ENCODE data around the gene GABPB1. TPM values are rescaled to one million over a fixed set of nuclear protein-coding genes. Genes with fewer than 3 reads are reported as not detected.
"Not testable (repeated sequence)": the region's sequence is repeated elsewhere in the genome, so short reads cannot be mapped to it uniquely, and the experiment has no call there.

GABPB1 gene
- polyA plus RNA-seq, 3 donors = 12.9 to 15.1 (median 14.9) TPM

GRCh38 chr15:50381438-50381837 is 26.4 kb upstream of the GABPB1 start:
- Histone ChIP-seq H3K36me3 (replicated peaks in 1 of 2; ENCODE audit: control insufficient read depth in 1 of 2, insufficient read depth in 2 of 2, low read length in 2 of 2) (no peaks in the 10 kb centered on the region), H3K9ac (ENCODE audit: insufficient read depth, low read length, poor library complexity, severe bottlenecking) (no peak overlapping the region), H3K27me3 (ENCODE audit: control insufficient read depth in 2 of 2, insufficient read depth in 2 of 2, low read length in 2 of 2) (no peaks in the 10 kb centered on the region), H2AFZ (ENCODE audit: insufficient read depth, low read depth, low read length, poor library complexity, severe bottlenecking) (no peak overlapping the region), H3K4me1 (ENCODE audit: control insufficient read depth in 1 of 2, insufficient read depth in 2 of 2, low read length in 2 of 2) (peaks cover 17 to 18% of the 10 kb centered on the region in 2 donors), H3K9me3 (replicated peaks in 1 of 2; ENCODE audit: control insufficient read depth in 1 of 2, insufficient read depth in 1 of 2, low read length in 2 of 2) (no peaks in the 10 kb centered on the region), H3K4me2 (replicated peaks; ENCODE audit: extremely low read depth, low read length, poor library complexity, severe bottlenecking) (no peak overlapping the region), H3K79me2 (ENCODE audit: insufficient read depth, low read length) (no peaks in the 10 kb centered on the region), H3K27ac (ENCODE audit: low read depth in 1 of 2, low read length in 2 of 2) (no peak overlapping the region), H3K4me3 (replicated peaks in 1 of 3; ENCODE audit: low read depth in 2 of 3, low read length in 3 of 3) (no peak overlapping the region), H4K20me1 (ENCODE audit: insufficient read depth, low read length) (no peaks in the 10 kb centered on the region)
- no peak for TF ChIP-seq CTCF (IDR thresholded peaks at IDR 0.05)
- Mint-ChIP-seq H3K36me3 (no peaks in the 10 kb centered on the region), H3K27ac (no peak overlapping the region), H3K4me3 (no peak overlapping the region), H3K4me1 (peaks cover 30% of the 10 kb centered on the region), H3K9me3 (peaks cover 0 to 6% (median 0%) of the 10 kb centered on the region in 7 donors), H3K27me3 (ENCODE audit: low read depth in 3 of 3) (peaks cover 0 to 2% (median 0%) of the 10 kb centered on the region in 3 donors)
- intact Hi-C loops (cut with micrococcal nuclease) = no loop called here
- no CpG with 5 or more reads among the region's 1 CpG for WGBS (ENCODE audit: insufficient coverage)
- no peak for DNase-seq

DNA sequence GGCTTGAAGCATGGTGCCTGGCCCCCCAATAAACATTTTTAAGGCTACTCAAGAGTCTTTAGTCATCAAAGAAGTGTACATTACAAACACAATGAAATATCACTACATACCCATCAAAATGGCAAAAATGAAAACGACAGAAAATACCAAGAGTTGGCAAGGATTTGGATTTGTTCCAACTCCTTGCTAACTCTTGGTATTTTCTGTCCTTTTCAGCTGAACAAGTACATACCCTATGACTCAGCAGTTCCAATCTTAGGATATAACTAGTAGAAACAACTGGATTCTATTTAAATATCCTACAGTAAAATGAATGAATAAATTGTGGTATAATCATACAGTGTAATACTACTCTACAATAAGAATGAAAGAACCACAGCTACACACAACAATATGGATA is 25.1 kb upstream of the GABPB1 start:
- no peaks in the 10 kb centered on the region for H3K79me2 ChIP-seq (ENCODE audit: insufficient read depth, low read length)
- Mint-ChIP-seq H3K27me3 (ENCODE audit: low read depth in 3 of 3) (peaks cover 0 to 2% (median 0%) of the 10 kb centered on the region in 3 donors), H3K4me3 (no peak overlapping the region), H3K36me3 (no peaks in the 10 kb centered on the region), H3K4me1 (peaks cover 23% of the 10 kb centered on the region), H3K27ac (no peak overlapping the region), H3K9me3 (peaks cover 0 to 6% (median 0%) of the 10 kb centered on the region in 7 donors)
- no peak overlapping the region for H3K4me2 ChIP-seq (replicated peaks; ENCODE audit: extremely low read depth, low read length, poor library complexity, severe bottlenecking)
- no peak for DNase-seq
- no peaks in the 10 kb centered on the region for H4K20me1 ChIP-seq (ENCODE audit: insufficient read depth, low read length)
- H3K9me3 ChIP-seq (replicated peaks in 1 of 2; ENCODE audit: control insufficient read depth in 1 of 2, insufficient read depth in 1 of 2, low read length in 2 of 2) = no peaks in the 10 kb centered on the region
- intact Hi-C loops (cut with micrococcal nuclease) = no loop called here
- H3K4me3 ChIP-seq (replicated peaks in 1 of 3; ENCODE audit: low read depth in 2 of 3, low read length in 3 of 3) = no peak overlapping the region
- no peak for TF ChIP-seq CTCF (IDR thresholded peaks at IDR 0.05)
- no peak overlapping the region for H3K9ac ChIP-seq (ENCODE audit: insufficient read depth, low read length, poor library complexity, severe bottlenecking)
- H3K27ac ChIP-seq (ENCODE audit: low read depth in 1 of 2, low read length in 2 of 2) = no peak overlapping the region
- no peak overlapping the region for H2AFZ ChIP-seq (ENCODE audit: insufficient read depth, low read depth, low read length, poor library complexity, severe bottlenecking)
- no peaks in the 10 kb centered on the region for H3K27me3 ChIP-seq (ENCODE audit: control insufficient read depth in 2 of 2, insufficient read depth in 2 of 2, low read length in 2 of 2)
- no peaks in the 10 kb centered on the region for H3K36me3 ChIP-seq (replicated peaks in 1 of 2; ENCODE audit: control insufficient read depth in 1 of 2, insufficient read depth in 2 of 2, low read length in 2 of 2)
- no CpG with 5 or more reads among the region's 1 CpG for WGBS (ENCODE audit: insufficient coverage)
- H3K4me1 ChIP-seq (ENCODE audit: control insufficient read depth in 1 of 2, insufficient read depth in 2 of 2, low read length in 2 of 2) = peaks cover 17 to 18% of the 10 kb centered on the region in 2 donors

- H3K4me3 ChIP-seq (replicated peaks in 1 of 3; ENCODE audit: low read depth in 2 of 3, low read length in 3 of 3); H4K20me1 ChIP-seq (ENCODE audit: insufficient read depth, low read length); H3K4me3 Mint-ChIP-seq; H3K4me2 ChIP-seq (replicated peaks; ENCODE audit: extremely low read depth, low read length, poor library complexity, severe bottlenecking); H3K27me3 Mint-ChIP-seq (ENCODE audit: low read depth in 3 of 3); H3K36me3 Mint-ChIP-seq; H3K79me2 ChIP-seq (ENCODE audit: insufficient read depth, low read length); intact Hi-C loops (cut with micrococcal nuclease); H3K36me3 ChIP-seq (replicated peaks in 1 of 2; ENCODE audit: control insufficient read depth in 1 of 2, insufficient read depth in 2 of 2, low read length in 2 of 2); H3K27ac Mint-ChIP-seq; H3K9me3 Mint-ChIP-seq; DNase-seq; H3K27me3 ChIP-seq (ENCODE audit: control insufficient read depth in 2 of 2, insufficient read depth in 2 of 2, low read length in 2 of 2); H3K9me3 ChIP-seq (replicated peaks in 1 of 2; ENCODE audit: control insufficient read depth in 1 of 2, insufficient read depth in 1 of 2, low read length in 2 of 2); H2AFZ ChIP-seq (ENCODE audit: insufficient read depth, low read depth, low read length, poor library complexity, severe bottlenecking); H3K27ac ChIP-seq (ENCODE audit: low read depth in 1 of 2, low read length in 2 of 2); H3K9ac ChIP-seq (ENCODE audit: insufficient read depth, low read length, poor library complexity, severe bottlenecking): not testable (repeated sequence)
- WGBS (ENCODE audit: insufficient coverage) = 100% methylated on average over 1 of the region's 7 CpGs
- H3K4me1 Mint-ChIP-seq = peaks cover 19% of the 10 kb centered on the region
- H3K4me1 ChIP-seq (ENCODE audit: control insufficient read depth in 1 of 2, insufficient read depth in 2 of 2, low read length in 2 of 2) = peaks cover 17 to 18% of the 10 kb centered on the region in 2 donors
These were observed 24.4 kb upstream of the GABPB1 start for GRCh38 chr15:50379413-50379812.
